DMS 273 (cell line): ENCODE results near the gene LCN6.

Source experiments
- DNase-seq: peaks from one replicate; lab custom pipeline; 2025; ENCODE audit not compliant: unreplicated experiment; lab: John Stamatoyannopoulos, UW

LCN6 gene

DNA sequence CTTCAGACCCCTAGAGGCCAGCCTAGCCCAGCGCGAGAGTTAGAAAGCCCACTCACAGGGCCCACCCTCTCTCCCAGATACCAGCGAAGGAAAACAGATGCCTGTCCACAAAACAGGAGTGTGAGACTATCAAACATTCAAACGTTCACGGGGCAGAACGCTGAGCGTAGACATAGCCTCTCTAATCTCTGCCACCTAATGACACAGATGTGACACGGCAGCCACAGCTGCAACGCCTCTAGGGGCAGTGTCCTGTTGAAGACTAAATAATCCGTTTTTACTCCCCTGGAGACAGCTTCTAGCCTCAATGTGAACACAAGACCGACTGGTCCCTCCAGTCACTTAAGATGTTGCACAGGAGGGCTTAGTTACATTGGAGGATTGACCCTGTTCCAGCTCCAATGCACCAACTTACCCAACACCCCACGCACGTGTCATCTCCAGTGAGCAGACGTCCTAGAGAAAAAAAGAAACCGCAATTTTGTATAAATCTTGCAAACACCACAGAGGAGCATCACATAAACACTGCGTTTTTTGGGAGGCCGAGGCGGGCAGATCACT lies 21.6 kb downstream of the LCN6 start:
- peak; percentile 48 for DNase-seq

GRCh38 chr9:136726118-136726517 lies 22.2 kb downstream of the LCN6 start:
- no peak for DNase-seq

DNA sequence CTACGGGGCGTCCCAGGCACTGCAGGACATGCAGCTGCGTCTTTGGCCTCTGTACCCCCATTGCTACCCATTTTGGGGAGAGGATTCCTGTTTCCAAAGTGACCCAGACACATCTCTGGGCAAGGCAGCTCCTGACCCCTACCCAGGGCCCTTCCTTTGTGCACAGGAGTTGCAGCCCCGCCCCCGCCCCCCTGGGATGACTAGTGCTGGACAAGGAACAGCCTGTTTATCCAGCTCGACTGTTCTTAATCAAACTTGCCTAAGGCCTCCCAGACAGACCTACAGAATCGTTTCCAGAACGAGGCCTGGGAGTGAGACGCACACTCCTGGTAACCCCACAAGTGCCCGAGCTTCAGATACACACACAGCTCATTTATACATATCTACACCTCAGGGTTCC lies 22.7 kb downstream of the LCN6 start:
- DNase-seq, result no peak

DNA sequence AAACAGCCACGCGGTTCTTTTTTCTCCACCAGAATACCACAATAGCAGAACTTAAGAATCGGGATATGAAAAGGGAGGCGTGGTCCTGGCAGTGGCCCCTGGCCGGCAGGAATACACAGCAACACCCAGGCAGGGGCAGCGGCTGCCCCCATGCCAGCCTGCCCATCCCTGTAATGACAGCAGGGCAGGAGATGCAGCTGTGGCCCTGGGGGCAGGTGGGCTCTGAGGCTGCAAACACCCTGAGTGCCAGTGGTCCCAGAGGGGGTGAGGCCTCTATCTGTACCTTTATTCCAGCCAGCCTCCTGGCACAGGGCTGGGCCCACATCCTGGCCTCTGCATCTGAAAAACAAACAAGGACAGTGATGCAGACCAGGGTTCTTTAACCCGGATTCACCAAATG lies 23.6 kb downstream of the LCN6 start:
- DNase-seq, result no peak

- DNase-seq, result no peak
Observed at GRCh38 chr9:136723989-136724388, 24.3 kb downstream of the LCN6 start.

- DNase-seq, result peak; percentile 56
Observed at GRCh38 chr9:136723362-136723976, 24.9 kb downstream of the LCN6 start.

DNA sequence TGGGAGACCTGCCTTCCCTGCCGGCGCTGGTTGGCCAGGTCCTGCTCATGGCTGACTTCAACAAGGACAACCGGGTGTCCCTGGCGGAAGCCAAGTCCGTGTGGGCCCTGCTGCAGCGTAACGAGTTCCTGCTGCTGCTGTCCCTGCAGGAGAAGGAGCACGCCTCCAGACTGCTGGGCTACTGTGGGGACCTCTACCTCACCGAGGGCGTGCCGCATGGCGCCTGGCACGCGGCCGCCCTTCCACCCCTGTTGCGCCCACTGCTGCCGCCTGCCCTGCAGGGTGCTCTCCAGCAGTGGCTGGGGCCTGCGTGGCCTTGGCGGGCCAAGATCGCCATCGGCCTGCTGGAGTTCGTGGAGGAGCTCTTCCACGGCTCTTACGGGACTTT lies 25.4 kb downstream of the LCN6 start:
- peak; percentile 77 for DNase-seq

DNA sequence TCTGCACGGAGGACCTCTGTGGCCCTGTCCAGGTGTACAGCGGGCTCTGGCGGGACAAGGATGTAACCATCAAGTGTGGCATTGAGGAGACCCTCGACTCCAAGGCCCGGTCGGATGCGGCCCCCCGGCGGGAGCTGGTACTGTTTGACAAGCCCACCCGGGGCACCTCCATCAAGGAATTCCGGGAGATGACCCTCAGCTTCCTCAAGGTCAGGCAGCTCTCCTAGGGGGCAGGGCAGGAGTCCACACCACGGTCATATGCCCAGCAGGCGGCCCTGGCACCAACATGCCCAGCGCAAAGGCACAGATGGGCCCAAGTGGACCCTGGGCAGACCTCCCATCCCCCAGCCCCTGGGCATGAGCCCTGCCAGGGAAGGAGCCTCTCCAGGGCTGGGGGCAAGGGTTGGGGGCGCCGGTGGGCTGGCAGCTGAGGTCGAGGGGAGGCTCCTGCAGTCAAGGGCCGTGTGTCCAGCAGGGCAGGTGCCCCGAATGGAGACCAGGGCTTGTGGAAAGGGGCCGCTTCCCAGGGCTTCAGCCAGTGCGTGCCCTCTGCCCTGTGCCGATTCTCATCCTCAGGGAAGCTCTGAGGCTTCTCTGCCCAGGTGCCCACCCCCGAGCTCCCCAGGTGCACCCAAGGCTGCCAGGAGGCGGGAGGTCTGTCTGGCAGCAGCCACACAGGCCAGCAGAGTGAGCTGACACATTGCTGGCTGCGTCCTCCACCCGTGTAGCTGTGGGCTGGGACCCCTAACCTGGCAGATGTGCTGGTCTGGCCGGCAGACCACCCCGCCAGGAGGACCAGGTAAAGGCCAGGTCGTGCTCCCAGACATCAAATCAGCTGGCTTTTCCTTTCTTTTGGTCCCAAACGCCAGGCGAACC lies 26.0 kb downstream of the LCN6 start:
- DNase-seq, result peak; percentile 59

DNA sequence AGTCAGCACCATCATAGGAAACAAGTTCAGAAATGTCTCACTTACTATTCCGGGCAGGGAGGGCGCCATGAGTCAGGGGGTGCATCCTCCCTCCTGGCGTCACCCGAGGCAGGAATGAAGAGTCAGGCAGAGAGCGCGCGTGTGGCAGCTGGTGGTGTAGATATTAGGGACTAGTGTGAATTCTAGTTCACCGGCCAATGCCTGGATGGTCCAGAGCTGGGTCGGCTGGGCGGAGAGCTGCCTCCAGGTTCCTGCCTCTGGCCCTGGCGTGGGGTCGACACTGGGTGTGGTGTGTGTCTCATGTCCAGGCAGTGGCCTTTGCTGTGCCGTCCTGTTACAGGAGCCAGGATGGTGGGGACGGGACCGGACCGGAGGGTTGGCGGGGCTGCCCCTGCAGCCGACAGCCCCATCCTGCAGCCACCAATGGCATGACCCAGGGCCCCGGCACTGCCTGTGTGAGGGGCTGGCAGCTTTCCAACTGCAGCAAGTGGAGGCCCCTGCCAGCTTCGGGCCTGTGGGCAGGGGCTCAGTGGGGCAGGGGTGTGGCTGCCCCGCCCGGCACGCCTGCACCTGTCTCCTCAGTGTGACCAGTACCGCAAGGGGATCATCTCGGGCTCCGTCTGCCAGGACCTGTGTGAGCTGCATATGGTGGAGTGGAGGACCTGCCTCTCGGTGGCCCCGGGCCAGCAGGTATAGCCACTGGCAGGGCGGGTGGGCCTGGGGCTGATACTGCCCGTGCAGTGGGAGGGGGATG lies 26.8 kb downstream of the LCN6 start:
- peak; percentile 73 for DNase-seq

- no peak for DNase-seq
Observed at GRCh38 chr9:136720898-136721338, 27.4 kb downstream of the LCN6 start.

GRCh38 chr9:136720251-136720897 lies 28.0 kb downstream of the LCN6 start:
- DNase-seq, result peak; percentile 61

- DNase-seq, result no peak
Observed at GRCh38 chr9:136719195-136719880, 29.0 kb downstream of the LCN6 start.

GRCh38 chr9:136718345-136719194 lies 29.8 kb downstream of the LCN6 start:
- DNase-seq, result no peak

GRCh38 chr9:136717399-136717798 lies 30.9 kb downstream of the LCN6 start:
- DNase-seq, result no peak

DNA sequence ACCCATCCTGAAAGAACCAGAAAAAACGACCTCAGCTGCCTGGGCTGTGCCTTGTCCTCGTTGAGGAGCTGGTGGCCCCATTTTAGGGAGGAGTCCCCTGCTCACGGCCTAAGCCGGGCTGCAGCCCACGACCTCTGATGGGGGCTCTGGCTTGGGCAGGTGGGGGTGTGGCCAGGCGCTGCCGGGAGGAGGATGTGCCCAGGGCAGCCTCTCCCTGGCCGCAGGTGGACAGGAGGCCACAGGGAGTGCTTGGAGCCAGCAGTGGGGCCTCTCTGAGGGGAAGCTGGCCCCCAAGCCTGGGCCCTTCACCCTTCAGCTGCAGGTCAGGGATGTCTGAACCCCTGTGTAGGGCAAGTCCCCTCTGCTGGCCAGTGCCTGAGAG lies 33.4 kb downstream of the LCN6 start:
- no peak for DNase-seq

DNA sequence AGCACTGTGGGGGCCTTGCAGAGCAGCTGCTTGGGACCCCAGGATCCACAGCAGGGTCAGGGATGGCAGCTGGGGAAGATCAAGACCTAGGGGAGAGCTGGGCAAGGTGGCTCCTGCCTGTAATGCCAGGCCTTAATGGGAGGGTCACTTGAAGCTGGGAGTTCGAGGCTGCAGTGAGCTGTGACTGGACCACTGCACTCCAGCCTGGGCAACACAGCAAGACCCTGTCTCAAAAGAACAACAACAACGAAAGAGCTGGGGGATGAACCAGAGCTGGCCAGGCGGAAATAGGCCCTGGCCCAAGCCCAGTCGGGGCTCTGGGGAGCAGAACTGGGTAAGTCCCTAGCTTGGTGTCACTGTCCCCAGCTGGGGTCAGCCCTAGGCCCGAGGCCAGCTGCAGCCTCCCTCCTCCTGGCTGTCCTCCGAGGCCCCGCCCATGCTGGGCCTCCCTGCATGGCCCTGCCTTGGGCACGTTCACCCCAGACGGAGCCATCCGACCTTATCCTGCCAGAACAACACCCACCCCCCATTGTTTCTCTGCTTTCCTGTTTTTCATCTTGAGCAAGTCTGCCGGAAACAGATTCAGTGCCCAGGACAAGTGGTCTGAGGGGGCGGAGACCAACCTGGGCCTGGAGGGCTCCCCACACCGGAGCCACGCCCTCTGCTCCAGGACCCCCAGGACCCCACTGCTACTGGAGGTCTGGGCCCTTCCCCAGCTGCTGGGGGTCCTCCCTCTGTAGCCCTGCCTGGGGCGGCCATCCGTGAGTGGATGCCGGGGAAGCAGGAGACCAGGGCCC lies 34.0 kb downstream of the LCN6 start:
- no peak for DNase-seq

DNA sequence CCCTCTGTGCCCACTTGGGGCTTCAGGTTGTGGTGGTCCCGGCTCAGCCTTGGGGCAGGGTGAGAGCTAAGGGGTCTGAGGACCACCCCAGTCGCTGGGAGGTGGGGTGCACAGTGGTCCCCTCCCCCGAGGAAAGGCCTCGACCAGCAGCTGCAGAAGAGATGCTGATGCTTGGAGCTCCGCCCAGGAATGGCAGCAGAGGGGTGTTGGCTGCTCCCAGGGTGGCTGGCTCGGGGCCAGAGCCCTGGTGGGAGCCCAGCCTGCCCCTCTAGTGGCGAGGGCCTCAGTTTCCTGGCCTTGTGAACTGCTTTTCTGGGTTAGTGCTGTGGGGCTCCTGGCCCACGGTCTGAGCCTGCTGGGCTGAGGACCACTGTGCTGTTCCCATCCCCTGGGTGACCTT lies 34.8 kb downstream of the LCN6 start:
- peak; percentile 75 for DNase-seq

DNA sequence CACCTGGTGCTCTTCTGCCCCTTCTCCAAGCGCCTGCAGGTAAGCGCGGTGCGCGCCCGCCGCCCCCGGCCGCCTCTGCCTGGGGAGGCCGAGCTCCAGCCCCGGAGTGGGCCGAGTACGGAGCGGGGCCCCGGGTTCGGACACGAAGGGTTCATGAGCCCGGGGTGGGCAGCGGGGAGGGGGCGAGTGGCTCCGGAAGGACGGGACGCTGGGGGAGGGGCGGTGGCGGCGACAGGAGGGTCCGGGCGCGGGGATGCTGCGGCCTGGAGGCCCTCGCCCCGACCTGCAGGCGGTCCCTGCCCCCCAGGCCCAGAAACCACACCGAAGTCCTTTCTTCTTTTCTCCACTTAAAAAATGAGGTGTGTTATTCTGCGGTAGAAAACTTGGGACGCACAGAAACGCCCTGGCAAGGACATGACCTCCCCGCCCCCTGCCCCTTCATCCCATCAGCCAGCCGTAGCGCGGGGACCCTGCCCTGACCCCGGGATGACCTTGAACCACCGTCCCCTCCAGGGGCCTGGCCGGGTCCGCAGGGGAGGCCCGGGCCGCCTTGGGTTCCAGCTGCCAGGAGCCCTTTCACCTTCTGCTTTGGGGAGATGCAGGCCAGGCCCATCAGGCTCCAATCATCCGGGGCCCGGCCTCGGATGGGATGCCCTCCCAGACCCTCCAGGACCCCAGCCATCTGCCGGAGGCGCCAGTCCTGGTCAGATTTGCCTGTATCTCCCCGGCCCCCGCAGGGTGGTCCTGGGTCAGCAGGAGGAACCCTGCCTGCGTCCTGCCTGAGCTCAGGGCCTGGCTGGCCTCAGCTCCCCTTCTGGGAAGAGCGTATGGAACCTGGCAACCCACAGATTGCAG lies 35.4 kb downstream of the LCN6 start:
- DNase-seq, result no peak
